ENCODE results near the gene LILRA5.
"Not testable (repeated sequence)": the region's sequence is repeated elsewhere in the genome, so short reads cannot be mapped to it uniquely, and the experiment has no call there.

The LILRA5 gene

DNA sequence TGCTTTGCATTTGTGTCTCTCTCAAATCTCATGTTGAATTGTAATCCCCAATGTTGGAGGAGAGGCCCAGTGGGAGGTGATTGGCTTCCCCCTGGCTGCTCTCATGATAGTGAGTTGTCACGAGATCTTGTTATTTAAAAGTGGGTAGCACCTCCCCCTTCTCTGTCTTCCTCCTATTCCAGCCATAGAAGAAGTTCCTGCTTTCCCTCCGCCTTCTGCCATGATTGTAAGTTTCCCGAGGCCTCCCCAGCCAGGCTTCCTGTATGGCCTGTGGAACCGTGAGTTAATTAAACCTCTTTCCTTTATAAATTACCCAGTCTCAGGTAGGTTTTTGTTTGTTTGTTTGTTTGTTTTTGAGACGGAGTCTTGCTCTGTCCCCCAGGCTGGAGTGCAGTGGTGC, 22.2 kb upstream of the LILRA5 start:
- DNase-seq (ENCODE audit: low read depth in 1 of 2, low spot score in 1 of 2), result no peak

DNA sequence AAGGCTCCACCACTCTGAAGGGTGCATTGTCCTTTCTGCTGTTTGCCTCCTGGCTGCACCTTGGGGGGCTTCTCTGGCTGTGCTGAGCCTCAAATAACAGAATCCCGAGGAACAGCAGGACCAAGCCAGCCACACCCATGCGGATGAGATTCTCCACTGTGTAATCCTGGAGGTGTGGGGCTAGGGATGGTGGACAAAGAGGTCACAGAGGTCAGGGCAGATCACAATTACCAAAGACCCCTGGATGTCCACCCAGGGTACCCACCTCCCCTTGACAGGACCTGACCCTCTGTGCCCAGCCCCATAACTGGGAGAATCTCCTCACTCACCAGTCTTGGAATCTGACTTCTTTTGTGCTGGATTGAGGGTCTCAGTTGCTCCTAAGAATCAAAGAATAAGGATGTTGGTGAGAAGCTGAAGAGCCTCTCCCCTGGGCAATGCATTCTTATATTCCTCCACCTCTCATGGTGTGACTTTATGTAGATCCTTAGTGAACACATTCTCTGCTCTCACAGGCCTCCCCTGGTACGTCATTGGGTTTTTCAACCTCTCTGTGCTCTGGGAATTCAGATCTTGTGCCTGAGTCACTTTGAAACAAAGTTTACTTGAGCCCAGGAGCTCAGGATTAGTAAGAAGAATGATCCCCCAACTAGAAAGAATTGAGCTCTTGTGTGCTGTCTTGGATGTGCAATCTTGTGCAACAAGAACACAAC, 20.8 kb upstream of the LILRA5 start:
- no peak for DNase-seq (ENCODE audit: low read depth in 1 of 2, low spot score in 1 of 2)

DNA sequence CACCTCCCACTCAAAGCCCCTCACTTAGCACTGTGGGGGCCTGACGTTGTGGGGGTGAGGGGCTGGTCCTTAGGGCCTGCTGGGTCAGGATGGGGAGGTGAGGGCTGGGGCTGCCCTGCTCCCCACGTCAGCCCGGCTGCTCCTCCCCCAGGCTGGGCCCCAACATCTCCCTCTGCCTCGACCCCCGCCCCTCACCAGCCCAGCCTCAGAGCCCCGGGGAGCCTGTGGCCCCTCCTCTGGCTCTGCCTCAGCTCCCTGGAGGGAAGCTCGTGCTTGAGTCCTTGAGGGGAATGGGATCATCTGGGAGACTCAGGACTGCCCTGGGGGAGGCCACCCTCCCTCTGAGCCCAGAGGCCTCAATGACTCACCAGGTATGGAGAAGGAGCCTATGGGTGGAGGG, 19.2 kb upstream of the LILRA5 start:
- DNase-seq (ENCODE audit: low read depth in 1 of 2, low spot score in 1 of 2), result no peak

DNA sequence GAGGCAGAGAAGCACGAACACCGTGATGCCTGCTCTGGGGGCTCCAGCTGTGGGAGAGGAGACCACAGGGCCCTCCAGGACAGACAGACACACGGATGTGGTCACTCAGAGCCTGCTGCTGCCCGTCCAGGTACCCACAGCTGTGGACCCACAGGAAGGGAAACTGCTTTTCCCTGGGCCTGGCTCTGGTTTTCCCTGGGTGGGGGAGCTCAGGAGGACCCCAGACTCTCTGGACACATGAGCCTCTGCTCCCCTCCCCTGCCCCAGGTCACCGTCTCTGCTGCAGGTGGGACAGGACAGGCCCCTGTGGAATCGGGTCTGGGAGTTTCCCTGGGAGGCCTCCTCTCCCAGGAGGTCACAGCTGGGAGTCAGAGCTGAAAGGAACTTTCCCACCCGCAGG, 18.7 kb upstream of the LILRA5 start:
- DNase-seq (ENCODE audit: low read depth in 1 of 2, low spot score in 1 of 2), result no peak

DNA sequence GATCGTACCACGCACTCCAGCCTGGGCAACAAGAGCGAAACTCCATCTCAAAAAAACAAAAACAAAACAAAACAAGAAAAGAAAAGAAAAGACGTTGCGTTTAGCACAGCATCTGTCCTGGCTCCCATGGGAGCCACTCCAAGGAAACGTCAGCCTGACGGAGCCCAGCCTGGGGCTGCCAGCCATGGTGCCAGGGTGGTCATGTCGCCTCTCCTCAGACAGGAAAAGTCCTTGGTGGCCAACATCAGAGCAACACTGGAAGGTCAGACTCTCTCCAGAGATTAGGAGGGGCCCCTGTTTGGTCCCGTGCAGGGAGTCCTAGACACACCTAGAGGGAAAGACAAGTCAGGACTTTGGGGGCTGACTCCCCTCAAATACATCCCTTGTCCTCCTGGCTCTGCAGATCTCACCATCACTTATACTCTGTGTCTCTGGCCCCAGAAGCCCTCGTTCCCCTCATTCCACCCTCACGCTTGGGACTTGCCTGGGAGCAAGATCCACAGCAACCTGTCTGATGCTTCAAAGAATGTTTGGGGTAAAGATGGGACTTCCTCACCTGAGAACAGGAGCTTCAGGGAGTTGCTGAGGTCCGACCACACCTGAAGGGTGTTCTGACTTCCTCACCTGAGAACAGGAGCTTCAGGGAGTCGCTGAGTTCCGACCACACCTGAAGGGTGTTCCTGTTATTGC, 16.7 kb upstream of the LILRA5 start:
- no peak for DNase-seq (ENCODE audit: low read depth in 1 of 2, low spot score in 1 of 2)

DNA sequence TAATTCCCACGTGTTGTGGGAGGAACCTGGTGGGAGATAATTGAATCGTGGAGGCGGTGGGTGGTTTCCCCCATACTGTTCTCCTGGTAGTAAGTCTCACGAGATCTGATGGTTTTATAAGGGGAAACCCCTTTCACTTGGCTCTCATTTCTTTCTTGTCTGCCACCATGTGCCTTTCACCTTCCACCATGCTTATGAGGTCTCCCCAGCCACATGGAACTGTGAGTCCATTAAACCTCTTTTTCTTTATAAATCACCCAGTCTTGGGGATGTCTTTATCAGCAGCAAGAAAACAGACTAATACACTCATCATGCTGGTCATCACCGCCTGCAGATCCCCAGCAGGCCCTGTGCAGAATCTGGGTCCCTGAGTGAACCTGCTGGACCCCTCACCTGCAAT, 15.8 kb upstream of the LILRA5 start:
- not testable (repeated sequence) for DNase-seq (ENCODE audit: low read depth in 1 of 2, low spot score in 1 of 2)

DNA sequence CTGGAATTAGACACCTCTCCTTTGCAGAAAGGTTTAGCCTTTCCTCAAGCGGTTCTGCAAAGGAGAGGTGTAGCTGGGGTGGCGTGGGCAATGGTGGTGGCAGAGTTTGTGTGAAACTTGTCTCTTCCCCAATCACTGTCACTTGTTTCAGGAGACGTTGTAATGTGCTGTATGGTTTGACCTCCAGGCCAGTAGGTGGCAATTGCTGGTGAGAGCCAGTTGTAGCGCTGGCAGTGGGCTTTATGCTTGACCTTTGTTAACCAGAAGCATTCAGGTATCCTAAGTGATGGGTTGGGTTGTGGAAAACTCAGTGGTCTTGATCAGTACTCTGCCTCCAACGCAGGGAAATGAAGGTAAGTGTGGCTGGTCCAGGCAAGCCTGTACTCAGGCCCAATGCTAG, 12.7 kb upstream of the LILRA5 start:
- DNase-seq (ENCODE audit: low read depth in 1 of 2, low spot score in 1 of 2), result no peak

DNA sequence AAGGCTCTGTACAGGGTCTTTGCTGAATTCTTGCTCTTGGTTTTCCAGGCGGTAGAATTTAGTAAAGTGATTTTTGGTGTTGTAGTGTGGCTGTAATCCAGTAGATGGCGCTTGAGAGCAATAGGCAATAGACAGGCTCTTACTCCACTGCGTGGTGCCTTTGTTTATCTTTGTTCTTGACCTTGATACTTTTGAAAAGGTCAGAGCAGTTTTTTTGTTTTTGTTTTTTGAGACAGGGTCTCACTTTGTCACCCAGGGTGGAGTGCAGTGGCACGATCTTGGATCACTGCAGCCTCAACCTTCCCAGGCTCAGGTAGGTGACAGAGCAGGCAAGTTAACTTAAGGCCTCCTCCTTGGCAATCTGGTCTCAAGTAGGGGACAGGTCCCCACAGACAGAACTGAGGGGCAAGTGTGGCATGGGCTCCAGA, 12.2 kb upstream of the LILRA5 start:
- peak in 1 of 2 donors; percentile 8 for DNase-seq (ENCODE audit: low read depth in 1 of 2, low spot score in 1 of 2)

DNA sequence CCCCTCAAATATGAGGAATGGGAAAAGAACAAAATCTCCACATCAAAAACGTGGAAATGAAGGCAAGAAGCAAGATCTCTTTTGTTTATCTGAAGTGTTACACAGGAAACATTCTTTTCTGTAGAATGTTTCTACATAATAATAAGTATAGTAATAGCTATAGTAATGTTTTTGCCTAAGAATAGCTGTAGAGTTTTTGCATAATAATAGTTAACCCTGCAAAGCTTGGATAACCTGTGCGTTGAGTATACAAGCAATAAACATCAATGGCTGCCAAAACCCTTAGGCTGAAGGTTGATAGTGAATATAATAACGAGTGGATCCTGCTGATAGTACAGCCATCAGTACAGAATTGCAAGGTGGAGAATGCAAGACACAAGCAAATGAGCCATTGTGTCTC, 11.1 kb upstream of the LILRA5 start:
- DNase-seq (ENCODE audit: low read depth in 1 of 2, low spot score in 1 of 2), result no peak

DNA sequence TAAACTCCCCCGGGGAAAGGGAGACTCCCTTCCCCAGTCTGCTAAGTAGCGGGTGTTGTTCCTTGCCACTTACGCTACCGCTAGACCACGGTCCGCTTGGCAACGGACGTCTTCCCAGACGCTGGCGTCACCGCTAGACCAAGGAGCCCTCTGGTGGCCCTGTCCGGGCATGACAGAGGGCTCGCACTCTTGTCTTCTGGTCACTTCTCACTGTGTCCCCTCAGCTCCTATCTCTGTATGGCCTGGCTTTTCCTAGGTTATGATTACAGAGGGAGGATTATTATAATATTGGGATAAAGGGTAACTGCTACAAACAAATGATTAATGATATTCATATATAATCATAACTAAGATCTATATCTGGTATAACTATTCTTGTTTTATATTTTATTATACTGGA, 10.0 kb upstream of the LILRA5 start:
- not testable (repeated sequence) for DNase-seq (ENCODE audit: low read depth in 1 of 2, low spot score in 1 of 2)

DNA sequence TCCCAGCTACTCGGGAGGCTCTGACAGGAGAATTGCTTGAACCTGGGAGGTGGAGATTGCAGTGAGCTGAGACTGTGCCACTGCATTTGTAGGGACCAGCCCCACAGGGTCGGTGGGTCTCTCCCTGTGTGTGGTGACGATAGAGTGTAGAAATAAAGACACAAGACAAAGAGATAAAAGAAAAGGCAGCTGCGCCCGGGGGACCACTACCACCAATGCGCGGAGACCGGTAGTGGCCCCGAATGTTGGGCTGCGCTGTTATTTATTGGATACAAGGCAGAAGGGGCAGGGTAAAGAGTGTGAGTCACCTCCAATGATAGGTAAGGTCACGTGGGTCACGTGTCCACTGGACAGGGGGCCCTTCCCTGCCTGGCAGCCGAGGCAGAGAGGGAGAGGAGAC, 9.3 kb upstream of the LILRA5 start:
- DNase-seq (ENCODE audit: low read depth in 1 of 2, low spot score in 1 of 2), result not testable (repeated sequence)

DNA sequence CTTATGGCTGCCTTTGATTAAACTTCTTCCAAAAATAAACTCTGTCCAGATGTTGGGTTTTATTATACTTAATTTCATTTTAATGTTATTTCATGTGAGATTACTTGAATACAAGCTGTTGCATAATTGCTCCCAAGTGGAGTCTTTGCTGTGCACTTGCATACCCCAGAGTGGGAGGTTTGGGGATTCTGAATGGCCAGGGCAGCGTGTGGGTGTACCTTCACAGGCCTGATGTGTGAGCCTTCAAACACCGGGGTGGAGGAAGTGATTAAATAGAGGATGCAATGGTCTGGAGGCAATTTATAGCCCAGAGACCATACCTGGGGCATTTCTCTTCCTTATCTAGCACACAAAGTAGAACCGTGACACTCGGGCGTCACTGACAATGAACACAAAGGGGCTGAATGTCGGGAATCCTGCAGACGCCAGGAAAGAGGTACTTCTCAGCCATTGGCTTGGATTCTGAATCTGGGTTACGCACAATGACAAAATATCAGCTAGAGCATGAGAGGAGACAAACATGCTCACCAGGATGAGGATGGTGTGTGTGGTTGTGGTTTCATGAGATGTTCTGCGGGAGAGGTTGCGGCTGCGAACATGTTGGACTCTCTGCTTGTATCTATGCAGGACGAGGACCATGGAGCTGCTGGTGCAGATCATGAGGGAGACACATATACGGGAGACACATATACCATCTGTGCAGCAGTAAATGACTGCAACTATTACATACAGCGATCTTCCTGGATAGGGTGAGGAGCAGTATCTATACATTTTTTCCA, 7.1 kb upstream of the LILRA5 start:
- DNase-seq (ENCODE audit: low read depth in 1 of 2, low spot score in 1 of 2), result no peak

DNA sequence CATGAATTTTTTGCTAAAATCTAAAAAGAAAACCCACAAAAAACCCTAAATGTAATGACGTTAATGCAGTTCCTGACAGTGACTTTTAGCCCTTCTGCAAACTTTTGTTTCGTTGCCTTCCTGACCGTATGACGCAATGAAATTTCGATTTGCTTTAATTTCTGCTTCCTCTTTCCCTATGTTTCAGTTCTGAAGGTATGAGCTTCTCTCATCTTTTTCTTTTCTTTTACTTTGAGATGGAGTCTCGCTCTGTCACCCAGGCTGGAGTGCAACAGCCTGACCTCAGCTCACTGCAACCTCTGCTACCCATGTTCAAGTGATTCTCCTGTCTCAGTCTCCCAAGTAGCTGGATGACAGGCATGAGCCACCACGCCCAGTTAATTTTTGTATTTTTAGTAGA, 6.1 kb upstream of the LILRA5 start:
- DNase-seq (ENCODE audit: low read depth in 1 of 2, low spot score in 1 of 2), result no peak

DNA sequence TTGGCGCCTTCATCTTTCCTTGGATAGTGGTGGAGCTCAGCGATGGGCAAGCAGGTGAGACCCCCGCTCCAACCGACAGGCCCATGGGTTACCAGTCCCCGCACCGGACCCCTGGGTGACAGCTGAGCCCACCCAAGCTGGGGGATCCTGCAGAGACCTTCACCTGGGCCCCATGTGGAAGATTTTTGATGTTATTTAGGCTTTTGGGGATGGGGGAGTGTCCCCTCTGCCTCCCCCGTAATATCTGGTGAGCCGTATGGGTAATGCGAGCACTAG, 4.9 kb upstream of the LILRA5 start:
- no peak for DNase-seq (ENCODE audit: low read depth in 1 of 2, low spot score in 1 of 2)

DNA sequence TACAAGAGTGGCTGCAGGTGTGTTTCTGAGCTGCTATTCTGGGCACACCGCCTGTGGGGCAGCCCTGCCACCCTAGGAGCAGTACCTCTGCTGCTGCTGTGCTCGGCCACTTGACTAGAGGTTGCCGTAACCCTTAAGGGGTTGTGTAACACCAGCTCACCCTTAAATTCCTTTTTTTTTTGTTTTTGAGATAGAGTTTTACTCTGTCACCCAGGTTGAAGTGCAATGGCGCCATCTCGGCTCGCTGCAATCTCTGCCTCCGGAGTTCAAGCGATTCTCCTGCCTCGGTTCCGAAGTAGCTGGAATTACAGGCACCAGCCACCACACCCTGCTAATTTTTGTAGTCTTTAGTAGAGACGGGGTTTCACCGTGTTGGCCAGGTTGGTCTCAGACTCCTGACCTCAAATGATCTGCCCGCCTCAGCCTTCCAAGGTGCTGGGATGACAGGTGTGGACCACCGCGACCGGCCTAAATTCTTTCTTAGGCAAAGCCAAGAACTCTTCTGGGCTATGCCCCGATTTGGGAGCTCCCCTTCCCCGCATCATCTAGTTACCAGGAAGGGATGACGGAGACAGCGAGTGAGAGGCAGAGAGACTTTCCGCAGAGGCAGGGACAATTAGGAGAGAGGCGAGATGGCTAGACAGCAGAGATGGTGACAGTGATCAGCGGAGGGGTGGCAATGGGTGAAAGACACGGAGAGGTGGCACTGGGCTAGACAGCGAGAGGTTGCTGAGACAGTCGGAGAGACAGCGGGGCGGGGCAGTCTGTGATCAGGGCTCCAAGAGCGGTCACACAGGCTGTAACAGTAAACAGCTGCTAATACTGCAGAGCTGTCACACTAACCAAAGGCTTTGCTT, 4.4 kb upstream of the LILRA5 start:
- DNase-seq (ENCODE audit: low read depth in 1 of 2, low spot score in 1 of 2), result no peak

DNA sequence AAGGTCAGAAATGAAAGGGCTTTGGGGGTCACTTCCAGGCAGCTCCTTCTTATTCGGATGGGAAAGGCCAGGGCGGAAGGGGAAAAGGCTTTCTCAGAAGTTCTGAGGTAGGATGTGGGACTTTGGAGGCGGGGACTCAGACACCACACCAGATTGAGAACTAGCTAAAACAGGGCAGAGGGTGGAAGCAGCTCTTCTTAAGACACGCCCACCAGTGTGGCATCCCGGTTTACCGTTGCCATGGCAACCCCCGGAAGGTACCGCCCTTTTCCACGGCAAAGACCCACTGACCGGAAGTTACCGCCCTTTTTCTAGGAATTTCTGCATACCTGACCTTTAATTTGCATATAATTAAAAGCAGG, 3.8 kb upstream of the LILRA5 start:
- no peak for DNase-seq (ENCODE audit: low read depth in 1 of 2, low spot score in 1 of 2)

DNA sequence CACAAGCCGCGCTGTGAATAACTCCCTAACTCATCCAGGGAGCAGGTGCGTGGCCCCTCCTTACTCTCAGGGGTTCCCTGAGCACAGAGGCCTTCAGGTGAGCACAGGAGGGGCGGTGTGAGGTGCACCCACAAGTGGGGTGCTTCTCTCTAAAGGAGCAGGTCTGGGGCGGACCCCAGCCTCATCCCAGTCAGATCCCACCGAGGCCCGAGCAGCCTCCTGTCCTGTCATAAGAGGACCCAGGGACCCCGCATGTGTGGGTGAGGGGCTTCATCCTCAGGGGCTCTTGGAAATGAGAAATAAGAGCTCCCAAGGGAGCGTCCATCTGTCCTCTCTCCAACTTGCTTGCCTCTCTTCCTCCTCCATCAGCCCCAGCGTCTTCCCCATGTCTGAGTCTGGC, 3.0 kb upstream of the LILRA5 start:
- no peak for DNase-seq (ENCODE audit: low read depth in 1 of 2, low spot score in 1 of 2)

DNA sequence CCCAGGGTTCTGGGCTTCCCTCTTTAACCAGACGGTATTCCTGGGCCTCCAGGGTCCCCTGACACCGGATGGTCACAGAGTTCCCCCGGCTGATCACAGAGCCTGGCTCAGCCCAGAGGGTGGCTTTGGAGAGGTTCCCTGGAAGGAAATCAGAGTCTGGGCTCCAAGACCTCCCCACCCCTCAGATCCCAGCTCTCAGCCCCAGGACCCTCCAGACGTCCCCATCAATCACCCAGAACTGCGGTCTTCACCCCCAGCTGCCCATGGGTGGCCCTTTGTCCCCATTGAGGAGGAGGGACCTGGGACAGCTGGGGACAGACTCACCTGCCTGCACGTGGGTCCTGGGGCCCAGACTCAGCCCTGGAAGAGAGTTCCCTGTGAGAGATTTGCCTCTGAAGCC, 955 bp downstream of the LILRA5 start:
- no peak for DNase-seq (ENCODE audit: low read depth in 1 of 2, low spot score in 1 of 2)

DNA sequence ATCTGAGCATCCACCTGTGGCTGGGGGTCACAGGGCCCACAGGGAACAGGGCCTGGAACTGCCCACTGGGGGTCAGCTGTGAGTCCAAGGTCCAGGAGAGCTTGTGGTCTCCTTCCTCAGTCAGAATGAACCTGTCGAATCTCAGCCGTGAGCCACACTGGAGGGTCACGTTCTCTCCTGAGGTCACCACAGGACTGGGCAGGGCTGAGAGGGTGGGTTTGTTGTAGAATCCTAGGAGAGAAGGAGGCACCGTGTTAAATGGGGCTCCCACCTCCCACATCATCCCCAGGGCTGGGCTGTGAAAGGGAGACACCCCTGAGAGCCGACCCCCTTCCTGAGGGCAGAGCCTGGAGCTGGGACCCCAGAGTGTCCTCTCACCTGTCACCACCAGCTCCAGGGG, 1.5 kb downstream of the LILRA5 start:
- DNase-seq (ENCODE audit: low read depth in 1 of 2, low spot score in 1 of 2), result no peak

DNA sequence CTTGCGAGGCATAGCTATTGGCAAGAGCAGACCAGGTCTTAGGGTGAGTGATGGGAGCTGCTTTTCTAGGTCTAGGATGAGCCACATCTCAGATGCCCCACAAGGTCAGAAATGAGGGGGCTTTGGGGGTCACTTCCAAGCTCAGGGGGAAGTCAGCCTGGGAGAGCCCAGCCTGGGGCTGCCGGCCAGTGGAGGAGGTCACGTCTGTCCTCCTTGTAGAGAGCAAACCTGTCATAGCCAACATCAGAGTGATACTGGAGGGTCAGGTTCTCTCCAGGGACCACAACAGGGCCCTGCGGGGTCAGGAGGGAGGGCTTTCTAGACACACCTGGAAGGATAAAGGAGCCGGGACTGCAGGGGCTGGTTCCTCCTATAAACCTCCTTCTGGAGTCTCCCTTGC, 2.4 kb downstream of the LILRA5 start:
- DNase-seq (ENCODE audit: low read depth in 1 of 2, low spot score in 1 of 2), result no peak

DNA sequence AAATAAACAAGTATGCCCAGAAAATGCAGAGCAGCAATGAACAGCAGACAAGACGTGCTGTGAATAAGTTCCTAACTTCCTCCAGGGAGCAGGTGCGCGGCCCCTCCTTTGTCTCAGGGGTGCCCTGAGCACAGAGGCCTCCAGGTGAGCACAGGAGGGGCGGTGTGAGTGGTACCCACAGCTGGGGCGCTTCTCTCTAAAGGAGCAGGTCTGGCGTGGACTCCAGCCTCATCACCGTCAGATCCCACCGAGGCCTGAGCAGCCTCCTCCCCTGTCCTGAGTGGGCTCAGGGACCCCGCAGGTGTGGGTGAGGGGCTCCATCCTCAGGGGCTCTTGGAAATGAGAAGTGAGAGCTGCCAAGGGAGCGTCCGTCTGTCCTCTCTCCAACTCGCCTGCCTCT, 3.2 kb downstream of the LILRA5 start:
- no peak for DNase-seq (ENCODE audit: low read depth in 1 of 2, low spot score in 1 of 2)

Measured in stimulated activated CD4-positive, alpha-beta T cell treated with anti-CD3 and anti-CD28 coated beads, Interleukin-15, amount 100 ng/mL, for 1 hour (primary cell).